ENCODE measurements around the gene OTOF. TPM values are rescaled to one million over a fixed set of nuclear protein-coding genes. Genes with fewer than 3 reads are reported as not detected.

OTOF gene
- total RNA-seq, 1 donor from 2014 or later, result 0.47 TPM

GRCh38 chr2:26454561-26455001, 23.3 kb downstream of the OTOF start:
- no peak overlapping the region for H3K4me3 Mint-ChIP-seq (ENCODE audit: unreplicated experiment)
- peaks cover 2% of the 10 kb centered on the region for H3K27me3 Mint-ChIP-seq (ENCODE audit: unreplicated experiment)
- no peak for DNase-seq
- H3K36me3 Mint-ChIP-seq (ENCODE audit: unreplicated experiment), result no peaks in the 10 kb centered on the region
- peaks cover 4% of the 10 kb centered on the region for H3K4me1 Mint-ChIP-seq (ENCODE audit: low read depth, unreplicated experiment)
- no peak overlapping the region for H3K27ac Mint-ChIP-seq (ENCODE audit: unreplicated experiment)
- TF ChIP-seq CTCF (IDR thresholded peaks at IDR 0.05; ENCODE audit: partially characterized antibody, unreplicated experiment), result no peak
- peaks cover 2% of the 10 kb centered on the region for H3K9me3 Mint-ChIP-seq (ENCODE audit: unreplicated experiment)

- no peak for DNase-seq
- H3K27me3 Mint-ChIP-seq (ENCODE audit: unreplicated experiment), result no peaks in the 10 kb centered on the region
- H3K4me3 Mint-ChIP-seq (ENCODE audit: unreplicated experiment), result no peak overlapping the region
- peaks cover 1% of the 10 kb centered on the region for H3K9me3 Mint-ChIP-seq (ENCODE audit: unreplicated experiment)
- H3K4me1 Mint-ChIP-seq (ENCODE audit: low read depth, unreplicated experiment), result peaks cover 4% of the 10 kb centered on the region
- H3K36me3 Mint-ChIP-seq (ENCODE audit: unreplicated experiment), result no peaks in the 10 kb centered on the region
- no peak overlapping the region for H3K27ac Mint-ChIP-seq (ENCODE audit: unreplicated experiment)
- TF ChIP-seq CTCF (IDR thresholded peaks at IDR 0.05; ENCODE audit: partially characterized antibody, unreplicated experiment), result no peak
Measured at GRCh38 chr2:26453421-26454329, 24.2 kb downstream of the OTOF start.

- peaks cover 4% of the 10 kb centered on the region for H3K4me1 Mint-ChIP-seq (ENCODE audit: low read depth, unreplicated experiment)
- H3K4me3 Mint-ChIP-seq (ENCODE audit: unreplicated experiment), result no peak overlapping the region
- no peaks in the 10 kb centered on the region for H3K36me3 Mint-ChIP-seq (ENCODE audit: unreplicated experiment)
- no peaks in the 10 kb centered on the region for H3K9me3 Mint-ChIP-seq (ENCODE audit: unreplicated experiment)
- H3K27me3 Mint-ChIP-seq (ENCODE audit: unreplicated experiment), result no peaks in the 10 kb centered on the region
- no peak for TF ChIP-seq CTCF (IDR thresholded peaks at IDR 0.05; ENCODE audit: partially characterized antibody, unreplicated experiment)
- DNase-seq, result no peak
- no peak overlapping the region for H3K27ac Mint-ChIP-seq (ENCODE audit: unreplicated experiment)
Measured at GRCh38 chr2:26451700-26452099, 26.2 kb downstream of the OTOF start.

GRCh38 chr2:26450031-26450635, 27.8 kb downstream of the OTOF start:
- H3K27ac Mint-ChIP-seq (ENCODE audit: unreplicated experiment), result no peak overlapping the region
- no peak overlapping the region for H3K4me3 Mint-ChIP-seq (ENCODE audit: unreplicated experiment)
- TF ChIP-seq CTCF (IDR thresholded peaks at IDR 0.05; ENCODE audit: partially characterized antibody, unreplicated experiment), result no peak
- H3K9me3 Mint-ChIP-seq (ENCODE audit: unreplicated experiment), result no peaks in the 10 kb centered on the region
- peaks cover 4% of the 10 kb centered on the region for H3K4me1 Mint-ChIP-seq (ENCODE audit: low read depth, unreplicated experiment)
- H3K36me3 Mint-ChIP-seq (ENCODE audit: unreplicated experiment), result no peaks in the 10 kb centered on the region
- H3K27me3 Mint-ChIP-seq (ENCODE audit: unreplicated experiment), result no peaks in the 10 kb centered on the region
- DNase-seq, result no peak

All from glutamatergic neuron (in vitro differentiated cells).